Activated gamma-delta T cell (primary cell): Measurements from ENCODE around the gene NAPSA.
"Not testable (repeated sequence)": the region's sequence is repeated elsewhere in the genome, so short reads cannot be mapped to it uniquely, and the experiment has no call there.

Experiments used
- DNase-seq: peaks from one replicate; lab custom pipeline; 2025; lab: John Stamatoyannopoulos, UW

Gene NAPSA

DNA sequence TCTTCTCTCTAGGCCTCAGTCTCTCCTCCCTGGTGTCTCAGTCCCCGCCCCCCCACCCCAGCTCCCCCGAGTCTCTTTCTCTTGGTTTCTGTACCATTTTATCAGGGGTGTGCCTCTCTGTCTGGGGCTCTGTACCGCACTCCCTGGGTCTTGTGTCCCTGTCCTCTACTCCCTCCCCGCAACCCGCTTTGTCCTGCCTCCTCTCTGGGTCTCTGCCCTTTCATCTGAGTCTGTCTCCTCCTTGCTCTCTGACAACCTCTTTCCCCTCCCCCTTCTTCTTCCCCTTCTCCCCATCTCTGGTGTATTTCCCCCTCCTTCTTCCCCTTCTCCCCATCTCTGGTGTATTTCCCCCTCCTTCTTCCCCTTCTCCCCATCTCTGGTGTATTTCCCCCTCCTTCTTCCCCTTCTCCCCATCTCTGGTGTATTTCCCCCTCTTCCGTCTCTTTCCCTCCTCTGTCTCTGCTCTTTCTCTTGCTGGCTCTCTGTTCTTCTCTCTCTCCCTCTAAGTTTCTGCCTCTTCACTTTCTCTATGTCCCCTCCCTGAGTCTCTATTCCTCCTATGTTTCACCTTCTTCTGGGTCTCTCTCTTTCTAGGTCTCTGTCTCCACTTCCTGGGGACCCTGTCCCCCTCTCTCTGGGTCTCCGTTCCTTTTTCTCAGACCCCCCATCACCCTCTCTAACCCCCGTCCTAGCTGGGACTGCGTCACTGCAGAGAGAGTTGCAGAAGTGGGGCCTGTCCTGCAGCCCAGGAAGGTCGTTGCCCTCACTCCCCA is 34.0 kb downstream of the NAPSA start:
- DNase-seq: no peak

DNA sequence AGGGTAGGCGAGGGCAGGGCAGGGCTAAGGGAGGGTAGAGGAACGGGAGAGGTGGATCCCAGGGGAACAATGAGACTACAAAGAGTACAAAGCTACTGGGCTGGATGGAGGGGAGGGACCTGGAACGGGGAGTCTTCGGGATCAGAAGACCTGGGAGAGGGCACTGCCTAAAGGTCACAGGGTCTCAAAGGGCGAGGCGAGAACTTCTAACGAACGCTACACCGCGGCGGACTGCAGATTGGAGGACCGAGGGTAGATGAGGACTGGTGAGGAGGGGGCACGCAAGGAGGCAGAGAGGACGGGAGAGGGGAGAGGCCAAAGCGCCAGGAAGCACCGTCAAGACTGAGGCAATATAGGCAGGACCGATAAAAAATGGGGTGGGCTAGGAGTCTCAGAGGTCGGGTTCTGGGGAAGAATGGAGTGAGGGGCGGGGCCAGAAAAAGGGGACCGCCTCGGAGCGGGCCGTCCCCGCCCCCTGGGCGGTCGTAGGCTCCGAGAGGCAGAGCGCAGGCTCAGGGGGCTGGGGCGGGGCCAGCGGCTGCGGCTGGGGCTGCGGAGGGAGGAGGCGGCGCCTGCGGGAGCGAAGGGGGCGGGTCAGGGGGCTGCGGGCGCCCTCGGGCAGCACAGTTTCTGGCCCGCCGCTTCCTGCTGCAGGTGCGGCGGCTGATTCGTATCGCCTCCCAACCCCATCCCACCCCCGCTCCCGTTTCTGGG is 34.9 kb downstream of the NAPSA start:
- peak; percentile 67 for DNase-seq

DNA sequence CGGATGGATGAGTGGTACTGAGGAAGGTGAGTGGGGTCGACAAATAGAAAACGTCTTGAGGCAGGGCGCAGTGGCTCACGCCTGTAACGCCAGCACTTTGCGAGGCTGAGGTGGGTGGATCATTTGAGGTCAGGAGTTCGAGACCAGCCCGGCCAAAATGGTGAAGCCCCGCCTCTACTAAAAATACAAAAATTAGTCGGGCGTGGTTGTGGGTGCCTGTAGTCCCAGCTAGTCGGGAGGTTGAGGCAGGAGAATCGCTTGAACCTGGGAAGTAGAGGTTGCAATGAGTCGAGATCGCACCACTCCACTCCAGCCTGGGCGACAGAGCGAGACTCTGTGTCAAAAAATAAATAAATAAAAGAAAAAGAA is 35.5 kb downstream of the NAPSA start:
- DNase-seq: not testable (repeated sequence)

DNA sequence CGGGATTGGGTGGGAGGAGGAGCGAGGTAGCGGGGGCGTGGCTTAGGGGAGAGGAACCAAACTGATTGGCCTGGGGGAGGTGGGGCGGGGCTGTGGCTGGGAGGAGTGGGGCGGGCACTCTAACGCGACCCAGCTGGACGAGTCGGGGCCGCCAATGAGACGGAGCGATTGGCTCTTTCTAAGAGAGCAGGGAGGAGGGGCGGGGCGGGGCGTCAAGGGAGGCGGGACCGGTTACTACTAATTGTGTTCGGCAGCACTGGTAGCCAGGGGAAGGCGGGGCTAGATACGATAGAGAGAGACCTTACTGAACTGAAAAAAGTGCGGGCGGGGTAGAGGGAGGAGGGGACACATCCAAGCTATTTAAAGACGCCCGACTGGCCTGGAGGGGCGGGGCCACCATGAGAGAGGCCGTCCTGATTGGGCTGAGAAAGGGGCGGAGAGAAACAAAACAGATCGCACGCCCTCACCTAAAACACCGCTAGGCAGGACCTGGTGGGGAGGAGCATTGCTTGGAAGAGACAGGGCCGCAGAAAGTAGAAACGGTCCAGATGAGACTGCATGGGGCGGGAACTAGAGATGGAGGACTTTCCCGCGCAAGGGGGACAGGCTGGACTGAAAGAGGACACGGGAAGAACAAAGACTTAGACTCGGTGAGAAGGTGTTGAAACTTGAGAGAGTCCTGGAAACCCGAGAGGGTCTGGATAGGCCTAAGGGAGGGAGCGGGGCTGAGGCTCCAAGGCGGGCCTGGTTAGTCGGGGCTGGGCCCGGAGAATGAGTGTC is 36.1 kb downstream of the NAPSA start, which contains the start of gene KCNC3:
KCNC3 (minus strand) TSS at position 232 of the 780 bp plus-strand sequence. CDS start 295 bp downstream, outside the sequence.
- DNase-seq: peak; percentile 72

DNA sequence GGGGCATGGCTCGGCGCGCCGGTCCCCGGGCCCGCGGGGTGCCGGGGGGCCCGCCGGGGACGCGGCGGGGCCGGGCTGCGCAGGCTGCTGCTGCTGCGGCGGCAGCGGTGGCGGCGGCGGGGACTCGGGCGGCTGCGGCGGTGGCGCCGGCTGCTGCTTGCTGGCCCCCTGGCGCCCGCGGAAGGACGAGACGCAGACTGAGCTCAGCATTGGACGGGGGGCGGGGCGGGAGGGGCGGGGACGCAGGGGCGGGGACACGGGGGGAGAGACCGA is 36.6 kb downstream of the NAPSA start:
- DNase-seq: peak; percentile 72

DNA sequence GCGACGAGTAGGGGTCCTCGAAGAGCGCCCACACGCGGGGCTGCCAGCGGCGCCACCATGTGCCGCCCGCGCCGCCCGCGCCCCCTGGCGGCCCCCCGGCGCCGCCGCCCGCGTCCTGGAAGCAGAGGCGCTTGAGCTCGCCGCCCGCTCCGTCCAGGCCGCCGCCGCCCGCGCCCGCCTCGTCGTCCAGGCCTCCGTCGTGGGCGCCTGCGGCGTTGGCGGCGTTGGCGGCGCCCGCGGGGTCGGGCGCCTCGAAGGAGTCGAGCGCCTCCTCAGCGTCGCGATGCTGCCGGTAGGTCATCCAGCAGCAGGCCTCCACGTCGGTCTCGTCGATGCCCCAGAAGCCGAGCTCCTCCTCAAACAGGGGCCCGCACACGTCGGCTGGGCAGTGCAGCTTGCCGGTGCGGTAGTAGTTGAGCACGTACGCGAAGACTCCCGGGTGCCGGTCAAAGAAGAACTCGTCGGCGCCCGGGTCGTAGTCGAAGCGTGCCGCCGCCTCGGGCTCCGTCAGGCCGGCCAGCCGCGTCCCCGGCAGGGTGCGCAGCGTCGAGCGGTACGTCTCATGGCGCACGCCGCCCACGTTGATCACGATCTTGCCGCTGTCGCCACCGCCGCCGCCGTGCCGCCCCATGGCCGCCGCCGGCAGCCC is 37.1 kb downstream of the NAPSA start:
- no peak for DNase-seq

DNA sequence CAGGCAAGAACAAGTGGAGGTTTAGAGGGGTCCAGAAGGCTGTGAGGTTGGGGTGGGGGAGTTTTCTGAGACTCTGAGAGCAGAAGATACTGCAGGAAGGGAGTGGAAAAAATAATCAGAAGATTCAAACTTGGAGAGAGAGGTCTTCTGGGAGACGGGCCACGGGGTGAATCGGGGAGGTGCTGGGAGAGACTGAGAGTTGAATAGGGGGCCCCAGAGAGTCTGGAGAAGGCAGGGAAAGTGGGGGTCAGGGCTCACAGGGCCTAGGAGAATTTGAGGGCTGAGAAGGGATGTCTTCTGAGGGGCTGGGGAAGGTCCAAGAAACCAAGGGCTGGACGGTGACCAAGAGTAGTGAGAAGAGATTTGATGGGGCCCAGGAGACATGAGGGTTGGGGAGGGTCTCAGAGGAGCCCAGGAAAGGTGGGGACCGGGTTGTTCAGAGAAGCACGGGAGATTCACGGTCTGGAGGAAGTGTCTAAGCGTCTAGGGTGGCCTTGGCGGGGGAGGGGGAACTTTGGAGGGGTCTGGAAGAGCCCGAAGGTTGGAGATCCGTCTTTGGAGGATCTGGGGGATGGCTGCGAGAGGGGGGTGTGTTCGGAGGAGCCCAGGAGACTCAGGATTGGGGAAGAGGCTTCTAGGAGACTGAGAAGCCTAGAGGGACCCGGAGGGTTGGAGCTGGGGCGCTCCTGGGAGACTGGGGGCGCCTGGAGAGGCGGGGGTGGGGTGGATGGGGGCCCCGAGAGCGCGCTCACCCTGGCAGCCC is 37.8 kb downstream of the NAPSA start:
- DNase-seq: no peak

DNA sequence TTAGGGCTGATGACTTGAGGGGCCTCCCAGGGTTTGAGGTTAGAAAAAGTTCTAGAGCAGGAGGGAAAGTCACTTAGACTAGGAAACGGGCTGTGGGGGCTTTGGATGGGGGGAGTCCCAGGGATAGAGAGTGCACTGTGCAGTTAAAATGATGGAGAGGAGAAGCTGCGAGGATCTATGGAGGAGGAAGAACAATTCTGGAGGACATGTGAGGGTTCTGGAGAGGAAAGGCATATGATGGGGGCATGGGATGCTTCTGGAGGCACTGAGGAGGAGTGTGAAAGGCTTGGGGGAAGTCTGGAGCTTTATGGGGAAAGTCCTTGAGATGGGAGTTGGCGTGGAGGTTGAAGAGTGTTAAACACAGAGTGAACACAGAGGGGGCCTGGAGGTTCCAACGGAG is 38.4 kb downstream of the NAPSA start:
- no peak for DNase-seq

DNA sequence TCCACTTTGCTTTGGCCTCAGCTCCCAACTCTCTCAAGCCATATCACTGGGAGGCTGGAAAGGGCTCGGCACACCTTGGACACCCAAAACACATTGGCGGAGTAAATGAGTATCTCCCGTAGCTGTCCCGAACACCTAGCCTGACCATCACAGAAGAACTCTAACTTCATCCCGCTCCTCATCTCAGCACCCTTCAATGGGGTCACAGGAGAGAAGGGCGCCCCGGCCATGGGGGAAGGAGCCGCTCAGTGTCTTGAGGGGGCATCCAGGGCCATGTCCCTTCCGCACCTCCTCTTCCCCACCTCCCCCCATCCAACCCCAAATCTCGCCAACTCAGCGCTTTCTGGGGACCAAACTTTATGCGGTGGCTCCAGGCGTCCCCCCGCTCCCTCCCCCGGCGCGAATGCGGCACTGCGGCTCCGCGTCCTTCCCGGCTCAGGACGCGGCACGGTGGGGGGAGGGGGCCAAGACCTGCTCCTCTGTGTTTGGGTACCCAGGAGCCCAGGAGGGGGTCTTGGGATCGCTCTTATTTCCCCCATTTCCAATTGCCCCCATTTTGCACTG is 39.3 kb downstream of the NAPSA start:
- no peak for DNase-seq

DNA sequence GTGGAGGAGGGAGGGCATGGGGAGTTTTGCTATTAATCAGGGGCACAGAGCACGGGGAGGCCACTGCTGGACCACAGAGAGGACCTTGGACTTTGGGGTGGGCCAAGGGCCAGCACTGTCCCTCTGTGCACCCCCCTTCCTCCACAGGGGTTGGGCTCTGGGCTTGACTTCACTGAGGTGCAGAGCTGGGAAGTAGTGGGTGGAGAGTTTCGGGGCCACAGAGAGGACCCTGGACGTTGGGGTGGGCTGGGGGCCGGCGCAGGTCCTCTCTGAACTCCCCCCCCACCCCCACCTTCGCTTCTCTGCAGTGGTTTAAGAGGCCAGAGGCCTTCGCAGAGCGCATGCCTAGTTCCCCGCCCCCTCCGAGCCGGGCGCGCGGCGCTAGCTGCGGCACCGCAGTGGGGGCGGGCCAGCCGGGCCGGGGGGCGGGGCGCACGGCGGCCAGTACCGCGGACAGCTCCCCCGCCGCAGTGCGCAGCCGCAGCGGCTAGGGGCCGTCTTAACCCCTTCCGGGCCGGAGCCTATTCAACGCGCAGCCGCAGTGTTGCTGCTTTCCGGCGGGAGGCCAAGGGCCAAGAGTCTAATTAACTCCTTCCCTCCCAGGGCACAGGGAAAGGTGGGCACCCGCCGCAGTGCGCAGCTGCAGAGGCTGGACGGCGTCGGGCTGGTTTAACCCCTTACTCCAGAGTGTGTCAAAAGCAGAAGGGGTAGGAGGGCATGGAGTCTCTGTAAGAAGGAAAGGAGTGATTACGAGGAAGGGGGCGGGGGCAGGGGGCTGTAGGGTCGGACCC is 39.9 kb downstream of the NAPSA start:
- DNase-seq: peak; percentile 46

DNA sequence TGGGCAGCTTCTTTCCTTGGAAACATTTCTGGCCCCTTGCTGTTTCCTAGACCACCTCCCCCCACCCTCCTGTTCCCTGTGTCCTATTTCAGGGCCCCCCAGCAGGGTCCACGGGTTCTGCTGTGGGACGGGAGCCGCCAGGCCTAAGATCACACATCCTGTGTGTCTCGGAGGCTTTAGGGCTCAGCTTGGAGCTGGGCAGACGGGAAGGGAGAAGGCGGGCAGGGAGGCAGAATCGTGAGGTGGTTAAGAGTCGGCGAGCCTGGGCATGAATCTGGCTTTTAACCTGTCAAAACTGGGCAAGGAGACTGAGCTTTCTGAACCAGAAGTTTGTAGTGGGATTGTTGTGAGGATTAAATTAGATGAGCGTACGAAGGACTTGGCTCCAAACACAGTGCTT is 41.1 kb downstream of the NAPSA start:
- DNase-seq: no peak

DNA sequence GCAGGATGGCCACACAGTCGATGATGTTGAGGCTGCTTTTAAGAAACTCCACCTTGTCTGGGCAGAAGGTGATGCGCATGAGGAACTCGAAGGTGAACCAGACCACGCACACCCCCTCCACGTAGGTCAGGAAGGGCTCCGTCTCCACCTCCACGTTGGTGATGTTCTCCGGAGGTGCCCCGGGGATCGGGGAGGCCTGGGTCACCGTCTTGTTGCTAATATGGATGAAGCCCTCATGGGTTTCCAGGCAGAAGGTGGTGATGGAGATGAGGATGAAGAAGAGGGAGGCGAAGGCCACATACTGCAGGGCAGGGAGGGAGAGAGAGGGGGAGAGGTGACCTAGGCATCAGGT is 41.7 kb downstream of the NAPSA start:
- no peak for DNase-seq

DNA sequence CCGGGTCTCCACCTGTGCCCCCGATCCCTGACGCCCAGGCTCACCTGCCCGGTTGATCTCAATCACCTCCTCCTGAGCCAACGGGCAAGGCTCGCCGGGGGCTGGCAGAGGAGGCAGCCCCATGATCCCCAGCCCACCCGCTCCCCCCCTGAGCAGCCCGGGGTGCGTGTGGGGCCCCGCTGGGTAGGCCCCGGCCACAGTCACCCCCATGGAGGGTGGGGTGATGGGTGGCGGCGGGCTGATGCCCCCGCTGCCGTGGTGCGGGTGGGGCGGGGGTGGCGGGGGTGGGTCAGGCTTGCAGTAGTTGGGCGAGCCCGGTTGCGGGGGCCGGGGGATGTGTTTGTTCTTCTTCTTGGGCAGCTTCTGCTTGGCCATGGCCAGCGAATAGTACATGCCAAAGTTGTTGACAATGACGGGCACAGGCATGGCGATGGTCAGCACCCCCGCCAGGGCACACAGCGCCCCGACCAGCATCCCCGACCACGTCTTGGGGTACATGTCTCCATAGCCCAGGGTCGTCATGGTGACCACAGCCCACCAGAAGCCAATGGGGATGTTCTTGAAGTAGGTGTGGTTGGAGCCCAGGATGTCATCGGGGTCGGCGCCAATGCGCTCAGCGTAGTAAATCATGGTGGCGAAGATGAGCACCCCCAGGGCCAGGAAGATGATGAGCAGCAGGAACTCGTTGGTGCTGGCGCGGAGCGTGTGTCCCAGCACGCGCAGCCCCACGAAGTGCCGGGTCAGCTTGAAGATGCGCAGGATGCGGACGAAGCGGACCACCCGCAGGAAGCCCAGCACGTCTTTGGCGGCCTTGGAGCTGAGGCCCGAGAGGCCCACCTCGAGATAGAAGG is 42.3 kb downstream of the NAPSA start:
- no peak for DNase-seq

DNA sequence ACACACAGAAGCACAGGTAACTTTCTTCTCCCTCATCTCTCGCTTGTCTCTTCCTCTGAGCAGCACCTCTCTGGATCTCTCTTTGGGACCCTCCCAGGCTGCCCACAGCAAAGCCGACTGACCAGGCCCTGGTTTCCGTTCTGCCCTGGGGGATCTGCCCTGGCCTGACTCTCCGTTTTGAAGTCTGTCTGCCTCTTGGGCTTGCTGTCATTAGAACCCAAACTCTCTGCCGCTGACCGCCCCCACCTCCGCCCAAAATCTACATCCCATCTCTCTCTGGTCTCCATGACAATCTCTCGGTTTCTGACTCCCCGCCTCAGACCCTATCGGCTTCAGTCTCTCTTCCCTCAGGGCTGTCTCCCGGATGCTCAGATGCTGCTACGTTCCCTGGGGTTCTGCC is 43.2 kb downstream of the NAPSA start:
- DNase-seq: no peak

DNA sequence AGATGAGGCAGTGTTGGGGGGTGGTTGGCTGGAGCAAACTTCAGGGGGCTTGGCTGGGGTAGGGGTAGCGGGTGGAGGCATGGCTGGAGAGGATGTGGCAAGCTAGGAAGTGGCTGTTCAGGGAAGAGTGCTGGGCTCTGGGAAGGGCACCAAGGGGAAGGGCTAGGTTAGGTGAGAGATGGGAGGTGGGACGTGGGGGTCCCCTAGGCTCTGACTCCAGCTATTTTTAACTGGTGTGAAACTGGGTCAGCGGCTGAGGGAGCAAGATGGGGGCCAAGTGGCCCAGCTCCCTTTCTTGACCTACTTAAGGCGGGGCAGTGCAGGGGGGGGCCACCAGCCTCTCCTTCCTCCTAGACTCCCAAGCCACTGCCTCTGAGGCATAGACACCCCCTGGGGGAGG is 43.6 kb downstream of the NAPSA start:
- no peak for DNase-seq

DNA sequence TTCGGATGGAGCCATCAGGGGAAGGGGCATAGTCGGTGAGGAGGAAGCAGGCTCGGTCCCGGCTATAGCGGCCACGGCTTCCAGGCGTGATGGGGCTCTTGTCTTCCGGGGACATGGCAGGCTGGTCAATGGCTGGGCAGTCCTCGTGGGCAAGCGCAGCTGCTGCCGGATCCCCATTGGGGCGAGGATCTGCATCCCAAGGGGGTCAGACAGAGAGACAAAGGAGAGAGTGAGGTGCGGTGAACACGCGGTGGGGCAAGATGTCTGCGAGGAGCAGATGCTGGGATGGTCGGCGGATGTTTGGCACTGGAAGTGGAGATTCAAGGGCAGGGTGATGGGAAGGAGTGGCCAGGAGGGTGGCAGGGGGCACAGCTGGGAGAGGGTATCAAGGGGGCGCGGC is 44.8 kb downstream of the NAPSA start:
- DNase-seq: no peak

DNA sequence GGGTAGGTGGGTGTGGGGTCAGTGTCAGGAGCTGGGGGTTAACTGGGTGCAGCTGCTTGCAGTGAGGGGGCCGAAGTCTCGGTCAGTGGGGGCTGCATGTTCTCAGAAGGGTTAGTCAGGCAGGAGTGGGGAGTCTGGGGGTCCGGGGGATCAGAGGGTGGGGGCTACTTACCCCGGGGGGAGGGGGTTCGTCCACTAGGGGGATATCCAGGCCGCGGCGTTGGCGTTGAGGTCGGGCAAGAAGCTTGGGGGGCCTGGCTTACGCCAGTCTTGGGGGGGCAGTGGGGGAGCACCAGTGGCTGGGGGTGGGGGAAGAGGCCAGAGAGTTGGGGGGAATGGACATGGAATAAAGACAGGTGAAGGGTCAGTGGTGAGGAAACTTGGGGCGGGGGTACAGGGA is 45.4 kb downstream of the NAPSA start:
- no peak for DNase-seq

DNA sequence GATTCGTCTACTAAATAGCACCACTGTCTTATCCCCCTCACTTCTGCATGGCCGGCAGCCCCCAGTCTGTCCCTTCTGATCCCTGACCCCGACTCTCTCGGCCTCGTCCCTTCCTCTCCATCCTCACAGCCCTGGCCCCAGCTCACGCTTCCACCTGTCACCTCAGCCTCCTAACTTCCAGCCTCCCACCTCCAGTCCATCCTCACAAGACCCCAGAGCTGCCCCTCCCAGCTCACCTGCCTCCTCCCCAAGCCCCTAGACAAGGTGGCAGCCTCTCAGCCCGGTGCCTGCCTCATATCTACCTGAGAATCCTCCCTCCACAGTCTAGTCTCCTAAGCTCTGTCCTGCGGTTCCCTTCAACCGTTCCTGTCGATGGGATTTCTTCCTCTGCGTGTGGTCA is 46.3 kb downstream of the NAPSA start:
- no peak for DNase-seq

DNA sequence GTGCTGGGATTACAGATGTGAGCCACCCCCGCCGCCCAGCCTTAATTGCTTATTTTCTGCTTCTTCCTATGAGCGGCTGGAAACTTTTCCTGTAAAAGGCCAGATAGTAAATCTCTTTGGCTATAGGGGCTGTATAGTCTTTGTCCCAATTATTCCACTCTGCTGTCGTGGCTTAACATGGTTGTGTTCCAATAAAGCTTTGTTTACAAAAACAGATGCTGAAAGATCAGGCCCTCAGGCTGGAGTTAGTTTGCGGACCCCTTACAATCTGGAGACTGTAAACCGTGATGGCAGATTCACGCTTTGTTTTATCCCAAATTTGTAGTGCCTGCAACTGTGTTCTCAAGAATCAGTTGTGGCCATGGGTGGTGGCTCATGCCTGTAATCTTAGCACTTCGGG is 47.0 kb downstream of the NAPSA start:
- DNase-seq: no peak

DNA sequence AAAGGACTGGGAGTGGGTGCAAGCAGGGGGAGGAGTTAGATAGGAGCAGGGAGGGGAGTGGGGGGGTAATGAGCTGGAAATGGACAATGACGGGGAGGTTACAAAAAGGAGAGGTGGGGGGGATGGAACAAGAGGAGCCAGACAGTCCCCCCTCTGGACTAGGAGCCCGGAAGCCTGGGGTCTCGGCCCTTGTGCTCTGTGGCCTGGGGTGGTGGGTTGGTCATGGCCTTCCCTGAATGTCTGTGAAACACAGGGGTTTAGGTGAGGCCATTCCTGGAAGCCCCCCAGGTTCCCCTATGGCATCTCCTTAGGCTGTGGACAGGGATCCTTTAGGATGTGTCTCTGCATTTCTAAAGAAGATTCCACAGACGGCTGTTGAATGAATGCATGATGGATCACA is 48.3 kb downstream of the NAPSA start:
- no peak for DNase-seq
